Right renal pelvis (tissue), 4 donors: Measurements from ENCODE around the gene ERC2. TPM values are rescaled to one million over a fixed set of nuclear protein-coding genes. Genes with fewer than 3 reads are reported as not detected.

Source experiments
- DNase-seq, 4 donors: peaks; one replicate each; pipeline ENCODE4 v3.0.0-alpha.2; 2013; ENCODE audit warnings: low read depth in 4 of 4, low spot score in 3 of 4, missing footprints in 1 of 4
- polyA plus RNA-seq, 4 donors: library from polyadenylated mRNA; unstranded; fragments of 120-200 nt; gene quantifications; one replicate each; pipeline ENCODE4 v1.2.1, GENCODE V29; 2013; ENCODE audit not compliant: insufficient read length in 4 of 4

The ERC2 gene
- polyA plus RNA-seq, result 1 to 10 TPM; 2.3 to 3.4 (median 3.0) TPM

DNA sequence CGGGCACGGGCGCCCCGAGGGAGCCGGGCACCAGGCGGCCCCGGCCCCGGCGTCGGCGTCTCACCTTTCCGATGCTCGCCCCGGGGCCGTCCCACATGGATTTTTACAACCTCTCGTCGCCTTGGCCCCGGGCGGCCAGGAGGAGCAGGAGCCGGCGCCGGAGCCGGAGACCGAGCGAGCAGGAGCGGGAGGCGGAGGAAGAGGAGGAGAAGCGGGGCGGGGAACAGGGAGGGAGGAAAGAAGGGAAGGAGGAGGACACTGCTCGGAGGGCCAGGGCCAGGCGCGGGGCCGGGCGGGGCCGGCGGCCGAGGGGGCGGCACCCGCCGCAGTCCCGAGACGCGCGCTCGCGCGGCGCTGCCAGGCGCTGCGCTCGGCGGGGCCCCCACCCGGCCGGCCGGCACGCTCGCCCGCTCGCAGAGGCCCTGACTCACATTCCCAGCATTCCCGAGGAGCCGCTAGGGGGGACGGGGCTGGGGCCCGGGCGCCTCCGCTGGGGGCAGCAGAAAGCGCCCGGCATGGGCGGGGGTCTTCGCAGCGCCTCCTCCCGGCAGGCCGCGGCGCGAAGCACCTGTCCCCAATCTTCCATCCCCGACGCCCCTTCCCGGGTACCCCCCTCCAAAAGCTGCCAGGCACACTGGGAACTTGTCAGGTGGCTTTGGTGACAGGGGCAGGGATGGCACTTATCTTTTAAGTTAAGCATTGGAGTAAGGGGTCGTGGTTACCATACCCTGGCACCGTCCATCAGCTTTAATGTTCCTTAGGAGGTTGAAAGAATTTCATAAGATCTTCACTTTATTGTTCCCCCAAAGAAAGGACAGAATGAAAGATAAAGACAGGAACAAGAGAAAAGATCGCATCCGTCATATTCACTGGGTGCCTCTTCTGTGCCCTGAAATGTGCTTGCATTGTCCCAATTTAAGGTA, at the start of gene ERC2:
Gene ERC2, minus strand, starts transcription at position 284 of the 923 bp plus-strand sequence.
- peak; percentile 31 to 50 (median 39) for DNase-seq

DNA sequence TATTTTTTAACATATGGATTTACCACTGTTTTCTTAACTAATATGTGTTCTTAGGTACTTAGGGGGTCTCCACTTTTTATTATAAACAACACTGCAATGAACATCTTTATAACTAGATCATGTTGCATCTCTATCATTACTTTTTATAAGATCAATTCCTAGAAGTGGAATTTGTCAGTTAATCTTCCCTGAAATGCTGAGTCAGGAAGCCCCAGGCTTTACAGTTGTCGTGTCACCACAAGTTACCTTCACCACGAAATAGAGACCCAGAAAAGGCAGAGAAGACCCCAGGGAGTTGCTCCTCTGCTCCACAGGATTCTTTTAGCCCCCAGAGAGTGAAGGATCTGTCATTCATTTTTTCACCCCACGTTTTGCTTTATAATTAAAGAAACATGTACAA, 34.5 kb upstream of the ERC2 start:
- no peak for DNase-seq

DNA sequence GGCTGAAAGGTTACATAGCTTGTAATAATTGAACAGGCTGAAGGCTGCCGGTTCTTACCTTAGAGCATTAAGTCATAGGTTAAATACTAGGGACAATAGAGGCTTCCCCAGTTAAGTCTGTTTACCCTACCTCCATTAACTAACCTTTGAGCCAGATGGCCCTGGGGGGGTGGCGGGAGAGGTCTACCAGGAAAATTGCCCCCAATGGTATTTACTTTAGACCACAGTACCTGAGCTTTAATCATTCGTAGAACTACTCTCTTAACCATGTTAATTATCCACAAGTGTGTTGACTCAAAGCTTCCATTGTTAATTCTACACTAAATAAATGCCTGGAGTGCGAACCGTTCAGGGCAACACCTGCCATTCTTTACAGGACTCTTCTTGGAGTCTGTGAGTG, 28.1 kb upstream of the ERC2 start:
- peak in 1 of 4 donors; percentile 4 for DNase-seq

DNA sequence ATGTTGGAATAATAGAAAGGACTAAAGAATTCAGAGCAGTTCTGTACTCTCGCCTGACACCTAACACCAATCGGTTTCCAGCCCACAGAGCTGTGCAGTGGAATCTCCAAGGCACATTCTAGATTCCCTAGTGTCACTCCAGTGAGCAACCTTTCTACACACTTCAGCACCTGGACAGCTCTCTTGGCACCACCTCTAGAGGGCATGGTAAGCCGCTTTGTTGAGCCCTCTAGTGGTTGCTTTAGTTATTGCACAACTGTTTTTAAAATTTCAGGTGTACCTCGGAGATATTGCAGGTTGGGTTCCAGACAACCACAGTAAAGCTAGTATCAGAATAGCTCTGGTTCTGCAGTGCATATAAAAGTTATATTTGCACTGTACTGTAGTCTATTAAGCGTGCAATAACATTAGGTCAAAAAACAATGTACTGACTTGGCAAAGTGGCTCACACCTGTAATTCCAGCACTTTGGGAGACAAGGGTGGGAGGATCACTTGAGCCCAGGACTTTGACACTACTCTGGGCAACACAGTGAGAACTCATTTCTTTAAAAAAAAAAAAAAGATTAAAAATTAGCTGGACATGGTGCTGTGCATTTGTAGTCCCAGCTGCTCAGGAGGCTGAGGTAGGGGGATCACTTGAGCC, 26.5 kb upstream of the ERC2 start:
- peak; percentile 77 to 88 (median 88) for DNase-seq

DNA sequence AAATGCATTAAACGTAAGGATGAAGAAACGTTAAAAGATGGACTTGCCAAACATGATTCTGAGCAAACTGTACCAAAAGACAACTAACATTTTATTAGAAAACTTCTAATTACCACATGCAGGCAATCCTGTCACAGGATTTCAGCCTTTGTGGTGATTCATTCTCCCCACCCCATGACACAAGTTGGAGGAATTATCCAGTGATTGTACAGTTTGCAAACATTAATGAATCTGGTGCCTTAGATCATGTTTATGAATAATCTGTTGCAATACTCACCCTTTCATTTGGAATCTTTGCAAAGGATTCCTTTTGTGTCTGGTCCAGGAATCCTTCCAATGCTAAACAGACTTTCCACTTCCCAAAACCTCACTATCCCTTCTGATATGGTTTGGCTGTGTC, 23.3 kb upstream of the ERC2 start:
- DNase-seq, result no peak

DNA sequence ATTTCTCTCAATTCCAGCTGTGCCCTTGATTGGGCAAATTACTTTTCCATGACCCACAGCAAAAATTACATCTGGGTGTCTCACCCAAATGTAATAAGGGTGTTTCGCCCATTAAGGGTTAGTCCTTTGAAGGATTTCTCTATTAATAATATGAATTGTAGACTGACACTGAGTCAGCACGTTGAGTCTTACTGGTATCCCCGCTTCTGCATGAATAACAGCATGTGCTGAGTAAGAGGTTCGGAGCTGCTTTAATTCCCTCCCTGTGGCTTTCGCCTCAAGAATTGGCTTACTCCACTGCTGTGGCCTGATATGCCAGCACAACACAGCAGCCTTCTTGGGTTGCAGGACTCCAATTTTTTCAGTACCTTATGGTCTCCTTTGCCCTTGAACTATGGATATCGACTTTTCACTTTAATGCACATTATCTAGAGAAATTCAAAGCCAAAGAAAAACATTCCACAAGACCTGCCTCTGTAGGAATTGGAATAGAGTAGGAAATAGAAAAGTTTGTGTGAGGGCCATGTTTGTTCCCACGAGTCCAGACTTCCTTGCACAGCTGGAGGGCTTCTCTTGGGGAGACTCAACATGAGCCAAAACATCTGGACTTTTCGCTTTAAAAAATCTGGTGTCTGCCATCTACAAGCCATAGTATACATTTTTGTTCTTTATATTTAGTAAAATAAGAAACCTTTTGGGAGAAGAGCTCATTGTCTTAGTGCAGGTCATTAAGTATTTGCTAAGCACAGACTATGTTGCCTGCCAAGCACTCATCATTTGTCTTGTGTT, 20.7 kb upstream of the ERC2 start:
- DNase-seq, result no peak

DNA sequence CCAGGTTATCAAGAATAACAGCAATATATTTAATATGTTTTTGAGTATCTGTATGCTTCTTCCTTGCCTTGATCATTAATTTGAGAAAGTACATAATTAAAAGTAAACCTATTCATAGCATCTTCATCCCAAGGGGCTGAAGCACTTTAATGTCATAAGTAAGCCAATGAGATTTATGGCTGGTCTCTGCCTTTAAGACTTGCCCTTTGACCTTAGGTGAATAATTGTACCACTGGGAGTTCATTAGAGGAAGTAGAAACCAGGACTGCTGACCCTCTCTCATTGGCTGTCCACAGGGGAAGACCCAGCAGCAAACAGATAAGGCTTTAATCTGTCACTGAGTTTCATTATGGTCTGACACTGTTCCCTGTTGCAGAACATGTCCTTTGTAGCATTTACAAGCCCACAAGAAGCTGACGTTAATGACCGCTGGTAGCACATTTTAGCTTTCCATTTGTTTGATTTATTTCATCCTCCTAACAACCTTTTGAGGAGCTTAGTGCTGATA, 16.3 kb upstream of the ERC2 start:
- no peak for DNase-seq

DNA sequence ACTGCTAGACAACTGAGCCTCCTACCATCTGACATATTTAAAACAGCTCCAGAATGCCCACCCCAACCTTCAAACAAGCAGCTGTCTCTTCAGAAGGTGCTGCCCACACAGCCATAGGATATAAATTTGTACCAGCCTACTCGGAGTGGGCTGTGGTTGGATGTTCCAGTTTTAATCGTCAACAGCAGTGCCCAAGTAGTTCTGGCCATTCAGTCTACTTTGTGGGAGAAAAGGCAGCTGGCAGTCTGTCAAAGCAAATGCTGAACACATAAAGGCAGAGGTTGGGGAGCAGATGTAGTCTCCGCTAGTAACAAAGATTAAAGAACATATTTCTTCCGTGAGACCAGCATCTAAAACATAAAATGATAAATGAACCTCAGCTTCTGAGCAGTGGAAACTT, 15.9 kb upstream of the ERC2 start:
- DNase-seq, result no peak

DNA sequence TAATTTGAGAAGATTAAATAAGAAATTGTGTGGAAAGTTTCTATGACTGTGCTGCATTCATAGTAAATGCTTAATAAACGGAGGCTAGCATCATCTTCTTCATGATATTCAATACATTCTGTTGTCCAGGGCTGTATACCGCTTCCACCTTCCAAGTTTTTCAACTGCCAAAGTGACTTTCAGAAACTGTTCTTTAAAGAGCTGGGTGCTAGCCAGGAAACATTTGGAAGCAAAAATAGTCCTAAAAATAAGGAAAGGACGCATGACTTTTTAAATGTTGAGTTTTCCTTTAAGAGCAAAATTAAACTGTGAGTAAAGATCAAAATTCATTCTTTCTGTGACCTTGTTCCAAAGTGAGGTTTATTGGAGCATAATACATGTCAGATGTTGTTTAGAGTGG, 9.4 kb upstream of the ERC2 start:
- DNase-seq, result no peak

DNA sequence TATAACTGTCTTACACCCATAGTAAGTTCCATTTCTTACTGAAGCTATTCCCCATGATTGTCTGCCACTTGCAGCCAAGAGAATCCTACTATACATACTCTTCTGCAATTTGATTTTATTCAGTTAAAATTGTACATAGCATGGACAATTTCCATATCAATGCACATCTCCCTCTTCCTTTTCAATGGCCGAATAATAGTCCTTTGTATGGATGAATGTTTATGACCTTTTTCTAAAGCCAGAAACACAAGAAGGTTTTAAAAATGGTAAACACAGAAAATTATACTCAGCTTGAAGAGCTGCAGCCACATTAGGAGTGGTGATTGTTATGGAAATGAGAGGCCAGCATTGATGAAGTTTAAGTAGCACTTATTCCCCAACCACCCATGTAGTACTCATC, 8.5 kb upstream of the ERC2 start:
- no peak for DNase-seq

DNA sequence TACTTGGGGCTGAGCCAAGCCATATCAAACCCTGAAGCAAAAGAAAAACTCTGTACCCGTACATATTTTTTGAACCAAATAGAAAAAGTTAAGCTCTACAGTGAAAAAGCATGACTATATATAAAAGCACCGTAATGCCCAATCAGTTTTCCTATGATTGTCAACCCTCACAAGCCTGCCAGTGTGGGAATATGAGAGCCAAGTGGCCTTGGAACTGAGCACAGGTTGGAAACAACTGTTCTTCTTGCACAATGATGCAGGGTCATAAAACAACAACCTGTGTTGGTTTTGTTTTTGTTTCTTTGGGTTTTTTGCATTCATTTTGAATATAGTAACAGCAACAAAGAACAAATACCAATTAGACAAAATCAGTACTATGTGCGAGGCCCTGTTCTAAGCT, 3.5 kb upstream of the ERC2 start:
- DNase-seq, result no peak

DNA sequence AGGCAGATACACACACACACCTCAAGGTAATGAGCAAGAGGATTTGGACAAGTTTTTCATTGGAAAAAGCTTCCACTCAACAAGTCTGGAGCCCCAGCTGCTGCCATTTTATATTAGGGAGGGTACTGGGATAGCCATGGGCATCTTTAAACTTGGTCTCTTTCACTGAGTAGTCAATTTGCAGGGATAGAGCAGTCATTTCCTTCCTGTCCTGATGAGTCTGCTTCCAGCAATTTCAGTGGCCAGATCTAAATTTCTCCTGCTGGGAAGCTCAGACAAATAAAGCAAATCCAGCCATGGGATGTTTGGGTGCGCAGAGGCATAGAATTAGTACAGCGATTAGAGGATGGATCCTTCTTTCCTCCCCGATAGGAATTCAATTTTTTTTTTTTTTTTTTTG, 874 bp upstream of the ERC2 start:
- no peak for DNase-seq

DNA sequence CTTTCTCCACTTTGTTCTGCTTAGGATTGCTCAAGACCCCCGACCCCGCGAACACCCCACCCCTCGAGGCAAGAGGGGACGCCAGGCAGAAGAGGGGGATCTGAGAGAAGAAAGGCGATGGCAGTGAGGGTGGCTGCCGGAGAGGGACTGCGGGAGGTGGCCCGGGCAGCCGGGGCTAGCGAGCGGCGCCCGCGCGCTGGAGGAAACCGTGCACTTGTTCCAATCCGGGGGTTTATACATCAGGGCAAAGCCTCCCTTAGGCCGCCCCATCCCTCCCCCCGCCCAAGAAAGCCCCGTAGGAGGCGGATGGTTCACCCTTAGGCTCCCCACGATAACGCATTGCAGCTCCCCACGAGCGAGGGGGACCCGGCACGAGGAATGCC, 475 bp downstream of the ERC2 start:
- no peak for DNase-seq

DNA sequence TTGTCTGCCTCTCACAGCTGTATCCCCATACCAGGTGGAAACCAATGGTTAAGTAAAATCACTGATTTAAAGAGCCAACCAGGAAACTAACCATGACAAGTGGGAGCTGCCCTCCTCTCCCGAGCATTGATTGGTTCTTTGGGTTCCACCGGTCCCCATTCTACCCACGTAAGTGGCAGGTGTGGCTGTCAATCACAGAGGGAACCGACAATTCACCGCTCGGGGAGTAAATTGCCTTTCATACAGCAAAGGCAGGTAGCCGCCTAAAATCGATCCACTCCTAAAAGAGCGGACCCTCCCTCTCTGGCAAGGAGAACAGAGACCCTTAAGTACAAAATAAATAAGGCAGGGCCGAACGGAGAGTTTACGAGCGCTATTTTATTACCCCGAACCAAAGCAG, 1.2 kb downstream of the ERC2 start:
- DNase-seq, result peak; percentile 57 to 85 (median 76)

DNA sequence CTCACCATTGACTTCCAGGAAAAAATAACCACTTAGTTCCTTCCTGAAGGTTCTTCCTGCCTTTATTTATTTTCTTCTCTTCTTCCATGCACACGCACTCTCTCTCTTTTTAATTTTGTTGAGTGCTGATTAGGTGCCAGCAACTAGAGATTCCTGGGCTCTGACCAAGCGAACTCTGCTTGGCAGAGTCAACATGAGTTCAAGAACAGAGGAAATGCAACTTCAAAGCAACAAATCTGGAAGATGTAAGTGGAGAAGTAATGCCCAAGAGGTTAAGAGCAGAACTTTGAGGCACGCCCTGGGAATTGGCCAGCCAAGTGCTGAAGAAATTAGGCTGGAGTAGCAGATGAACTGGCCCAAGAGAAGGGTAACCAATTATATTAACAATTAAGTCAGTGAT, 8.5 kb downstream of the ERC2 start:
- no peak for DNase-seq

DNA sequence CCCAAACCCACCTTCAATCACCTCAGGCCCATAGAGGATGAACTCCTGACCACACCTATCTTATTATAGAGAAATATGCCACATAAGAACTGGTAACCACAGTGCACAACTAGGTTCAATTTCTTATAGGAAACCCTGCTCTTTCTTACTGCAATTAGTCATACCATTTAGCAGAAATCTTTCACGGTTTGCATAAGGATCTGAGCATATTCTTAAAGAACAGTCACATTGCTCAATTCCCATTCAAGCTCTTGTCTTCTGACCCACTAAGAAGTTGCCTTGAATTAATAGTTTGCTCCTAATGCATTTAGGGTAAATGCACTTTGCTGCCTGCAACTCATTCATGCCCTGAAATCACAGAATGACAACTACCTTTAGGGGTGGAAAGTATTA, 9.2 kb downstream of the ERC2 start:
- DNase-seq, result no peak

DNA sequence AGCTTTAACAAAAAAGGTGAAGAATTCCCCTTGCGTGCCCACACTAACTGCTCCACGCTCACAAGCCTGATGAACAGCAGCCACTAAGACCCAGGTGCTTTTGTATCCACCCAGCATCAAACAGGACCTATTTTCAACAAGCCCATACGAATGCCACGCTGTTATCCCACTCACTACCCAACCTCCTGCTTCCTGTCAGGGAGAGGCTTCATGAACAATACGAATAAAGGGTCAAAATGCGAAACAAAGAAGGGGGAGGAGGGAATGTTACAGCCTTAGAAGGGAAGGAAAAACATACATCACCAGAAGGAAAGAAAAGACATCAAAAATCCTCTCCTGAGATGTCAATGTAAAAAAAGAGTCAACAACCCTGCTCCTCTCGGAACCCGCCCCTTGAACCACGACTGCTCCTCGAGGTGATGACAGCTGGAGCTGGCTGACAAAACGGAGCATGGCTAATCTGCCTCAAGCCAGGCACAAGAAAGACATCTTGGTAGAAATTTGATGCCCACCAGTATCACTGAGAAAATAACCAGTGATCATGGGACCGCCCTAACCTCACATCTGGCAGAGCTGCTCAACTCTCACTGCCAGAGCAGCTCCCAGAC, 9.7 kb downstream of the ERC2 start:
- no peak for DNase-seq

DNA sequence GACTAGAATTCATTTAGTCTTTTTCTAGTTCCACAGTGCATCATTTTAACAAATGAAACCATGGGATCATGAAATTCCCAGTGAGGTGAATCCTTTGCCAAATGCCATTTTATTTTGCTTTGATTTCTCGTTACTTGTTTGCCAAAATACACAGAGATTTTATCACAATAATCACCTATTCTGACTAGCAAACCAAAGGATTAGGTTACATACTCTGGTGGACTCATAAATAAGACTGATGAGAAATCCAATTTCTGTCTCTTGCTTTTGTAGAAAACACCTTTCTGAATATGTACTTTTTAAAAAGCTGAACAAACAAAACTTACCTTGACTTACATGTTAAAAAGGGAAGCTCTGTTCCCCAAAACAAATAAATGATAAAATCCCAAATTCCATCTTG, 12.2 kb downstream of the ERC2 start:
- DNase-seq, result no peak

DNA sequence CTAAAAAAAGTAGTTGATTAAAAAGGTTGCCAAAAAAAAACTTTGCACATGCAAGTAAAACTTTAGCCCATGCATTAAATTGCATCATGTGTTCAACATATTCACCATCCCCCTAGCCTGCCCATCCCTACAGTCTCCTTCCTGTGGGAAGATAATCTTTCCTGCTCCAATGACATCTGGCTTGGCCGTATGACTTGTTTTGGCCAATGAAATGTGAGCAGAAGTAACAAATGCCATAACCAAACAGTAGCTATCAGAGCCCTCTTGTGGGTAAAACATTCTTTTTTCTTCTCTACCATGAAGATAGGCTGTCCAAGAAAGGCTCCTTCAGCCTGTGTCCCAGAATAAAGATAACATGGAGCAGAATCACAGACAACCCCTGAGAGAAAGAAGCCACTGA, 15.3 kb downstream of the ERC2 start:
- no peak for DNase-seq

DNA sequence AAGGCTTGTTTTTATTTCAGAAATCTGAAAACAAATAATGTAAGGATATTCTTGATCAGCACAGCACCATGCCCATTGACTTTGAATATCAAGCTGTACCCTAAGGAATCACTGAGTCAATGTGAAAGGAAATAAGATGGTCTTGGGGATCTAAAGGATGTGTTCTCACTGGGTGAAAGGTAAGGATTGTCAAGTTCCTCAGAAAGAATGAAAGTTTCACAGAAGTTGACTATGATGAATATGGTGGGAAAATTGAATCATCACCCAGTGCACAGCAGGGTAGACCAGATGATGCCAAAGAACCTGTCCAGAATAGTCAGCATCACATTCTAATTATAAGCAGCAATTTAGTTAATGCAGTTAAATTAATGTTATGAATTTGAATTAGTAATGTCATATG, 16.2 kb downstream of the ERC2 start:
- DNase-seq, result no peak

DNA sequence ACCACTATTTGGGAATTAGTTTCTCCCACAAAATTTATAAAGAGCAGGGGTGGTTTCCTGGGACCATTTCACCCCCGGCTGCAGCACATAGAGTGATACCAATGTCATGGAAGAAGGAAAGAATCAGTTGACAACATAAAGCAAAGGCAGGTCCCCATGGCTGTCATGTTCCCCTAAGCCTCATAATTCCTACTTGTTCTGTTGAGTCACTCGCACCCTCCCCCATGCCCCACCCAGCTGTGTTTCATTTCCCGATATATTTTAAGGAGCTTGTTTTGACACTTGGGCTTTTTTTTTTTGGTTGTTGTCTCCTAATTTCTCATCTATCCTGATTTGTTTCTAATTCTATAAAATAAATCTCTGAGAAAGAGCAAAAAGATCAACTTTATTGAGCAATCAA, 24.9 kb downstream of the ERC2 start:
- DNase-seq, result no peak
